Esophagus muscularis mucosa (tissue), 4 donors: ENCODE results near the gene SET.

Experiments used
- EP300 ChIP-seq: sonication (generic); formaldehyde crosslinking; IDR thresholded peaks from one replicate; pipeline ENCODE4 v1.6.1; 2017; ENCODE audit warnings: antibody characterized with exemption
- POLR2A ChIP-seq: fragments of 450-650 bp; IDR thresholded peaks from one replicate; pipeline ENCODE4 v1.6.1; 2017; ENCODE audit warnings: antibody characterized with exemption, moderate library complexity, mild to moderate bottlenecking, low read depth
- POLR2AphosphoS5 ChIP-seq, 2 donors: sonication (generic); formaldehyde crosslinking; IDR thresholded peaks; one replicate each; pipeline ENCODE4 v1.6.1; 2017; ENCODE audit warnings: antibody characterized with exemption in 2 of 2
- TF ChIP-seq, protein P1 (sequence below), 3 experiments: fragments of 200-600 bp in 2 of 3; fragments of 450-650 bp in 1 of 3; sonication (generic) in 2 of 3; IDR thresholded peaks; one replicate each; pipeline ENCODE4 v1.5.1; 2017 to 2019; ENCODE audit warnings: antibody characterized with exemption in 3 of 3, mild to moderate bottlenecking in 2 of 3, moderate library complexity in 1 of 3

DNA sequence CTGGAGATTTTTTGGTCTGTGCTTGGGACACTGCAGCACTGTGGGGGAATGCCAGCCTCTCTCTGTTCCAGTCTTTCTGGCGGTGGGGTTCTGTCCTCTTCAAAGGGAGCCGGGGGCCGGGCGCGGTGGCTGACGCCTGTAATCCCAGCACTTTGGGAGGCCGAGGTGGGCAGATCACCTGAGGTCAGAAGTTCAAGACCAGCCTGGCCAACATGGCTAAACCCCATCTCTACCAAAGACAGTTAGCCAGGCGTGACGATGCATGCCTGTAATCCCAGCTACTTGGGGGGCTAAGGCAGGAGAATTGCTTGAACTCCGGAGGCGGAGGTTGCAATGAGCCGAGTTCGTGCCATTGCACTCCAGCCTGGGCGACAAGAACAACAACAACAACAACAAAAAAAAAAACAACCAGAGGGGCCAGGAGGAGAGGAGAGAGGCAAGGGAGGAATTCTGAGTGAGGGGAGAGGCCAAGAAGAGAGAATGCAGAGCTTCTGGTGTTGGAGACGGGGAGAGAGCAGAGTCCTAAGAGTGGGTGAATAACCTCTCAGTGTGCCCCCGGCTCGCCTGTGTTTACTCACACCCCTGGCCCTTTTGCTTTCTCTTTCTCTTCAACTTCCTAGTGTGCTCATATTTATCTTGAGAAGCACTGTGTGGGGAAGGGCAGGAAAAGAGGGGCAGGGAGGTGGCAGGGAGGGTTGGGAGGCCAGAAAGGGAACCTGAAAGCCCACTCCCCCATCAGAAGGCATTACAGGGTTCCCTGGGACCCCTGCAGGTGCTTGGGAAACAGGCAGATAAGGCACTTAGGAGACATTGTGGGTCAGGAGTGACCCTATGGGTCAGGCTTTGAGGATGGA, 3.2 kb upstream of the SET start:
- TF ChIP-seq, protein P1, sequence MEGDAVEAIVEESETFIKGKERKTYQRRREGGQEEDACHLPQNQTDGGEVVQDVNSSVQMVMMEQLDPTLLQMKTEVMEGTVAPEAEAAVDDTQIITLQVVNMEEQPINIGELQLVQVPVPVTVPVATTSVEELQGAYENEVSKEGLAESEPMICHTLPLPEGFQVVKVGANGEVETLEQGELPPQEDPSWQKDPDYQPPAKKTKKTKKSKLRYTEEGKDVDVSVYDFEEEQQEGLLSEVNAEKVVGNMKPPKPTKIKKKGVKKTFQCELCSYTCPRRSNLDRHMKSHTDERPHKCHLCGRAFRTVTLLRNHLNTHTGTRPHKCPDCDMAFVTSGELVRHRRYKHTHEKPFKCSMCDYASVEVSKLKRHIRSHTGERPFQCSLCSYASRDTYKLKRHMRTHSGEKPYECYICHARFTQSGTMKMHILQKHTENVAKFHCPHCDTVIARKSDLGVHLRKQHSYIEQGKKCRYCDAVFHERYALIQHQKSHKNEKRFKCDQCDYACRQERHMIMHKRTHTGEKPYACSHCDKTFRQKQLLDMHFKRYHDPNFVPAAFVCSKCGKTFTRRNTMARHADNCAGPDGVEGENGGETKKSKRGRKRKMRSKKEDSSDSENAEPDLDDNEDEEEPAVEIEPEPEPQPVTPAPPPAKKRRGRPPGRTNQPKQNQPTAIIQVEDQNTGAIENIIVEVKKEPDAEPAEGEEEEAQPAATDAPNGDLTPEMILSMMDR (IDR thresholded peaks at IDR 0.05) = no peak
- TF ChIP-seq EP300 = no peak
- TF ChIP-seq POLR2AphosphoS5 (IDR thresholded peaks at IDR 0.05) = no peak
- TF ChIP-seq POLR2A = no peak
